ENCODE results near the gene PIM3. TPM values are rescaled to one million over a fixed set of nuclear protein-coding genes. Genes with fewer than 3 reads are reported as not detected.
A peak's percentile ranks its signal among the peaks of the same experiment; 100 is the strongest.

Gene PIM3
- total and polyA plus RNA-seq, 2 of the 8 experiments (the other 6 are each of a cell fraction or from before 2014, with no cell fraction given) = 22.6 to 30.0 TPM

GRCh38 chr22:49961005-49961600 lies 531 bp downstream of the PIM3 start:
- Histone ChIP-seq H3K23ac (ENCODE audit: insufficient read length) (no peak overlapping the region), H3K4ac (replicated peaks; ENCODE audit: insufficient read length, low read depth, low read length) (no peak overlapping the region), H4K5ac (ENCODE audit: insufficient read length, low read depth, low read length) (no peak overlapping the region), H3K9ac (replicated peaks in 1 of 4; ENCODE audit: extremely low read depth in 1 of 4, low read depth in 3 of 4, low read length in 3 of 4) (peak overlapping the region in 3 of 4 experiments; percentile 66 to 83 (median 72); a peak in 5 of 7 replicates), H3K56ac (replicated peaks; ENCODE audit: insufficient read length, low read depth, low read length) (no peak overlapping the region), H3K79me2 (ENCODE audit: control insufficient read depth in 1 of 2, insufficient read depth in 2 of 2, low read length in 2 of 2) (peaks cover 0 to 19% of the 10 kb centered on the region in 2 experiments; a peak in 1 of 4 replicates), H3K27me3 (replicated peaks in 1 of 4; ENCODE audit: control insufficient read depth in 3 of 4, extremely low read depth in 1 of 4, insufficient read depth in 3 of 4, low read length in 3 of 4) (peaks cover 0 to 12% (median 6%) of the 10 kb centered on the region in 4 experiments; a peak in 6 of 7 replicates), H3K23me2 (ENCODE audit: low read depth, low read length) (peaks cover 13% of the 10 kb centered on the region; the same call in 1 of the 2 replicates), H4K91ac (replicated peaks; ENCODE audit: insufficient read length, low read length) (no peak overlapping the region), H3K9me3 (ENCODE audit: insufficient read depth in 2 of 2, low read depth in 1 of 2, low read length in 1 of 2) (no peaks in the 10 kb centered on the region), H3K4me3 (ENCODE audit: extremely low read depth in 1 of 4, insufficient read depth in 2 of 4, low read depth in 3 of 4, low read length in 4 of 4) (peak overlapping the region; percentile 49 to 79 (median 74)), H3K4me2 (ENCODE audit: insufficient read depth in 1 of 2, low read depth in 2 of 2, low read length in 2 of 2) (peak overlapping the region; percentile 51 to 96), H2AK5ac (ENCODE audit: low read depth, low read length) (no peak overlapping the region), H3K18ac (ENCODE audit: extremely low read depth, low read length) (peak overlapping the region; percentile 55), H2BK12ac (ENCODE audit: low read depth, low read length) (no peak overlapping the region), H2BK5ac (ENCODE audit: low read depth, low read length) (no peak overlapping the region), H2BK120ac (replicated peaks; ENCODE audit: low read depth, low read length) (no peak overlapping the region), H2BK20ac (ENCODE audit: low read length) (no peak overlapping the region), H4K8ac (ENCODE audit: extremely low read depth, insufficient read depth, low read length) (peak overlapping the region; percentile 91), H3K4me1 (replicated peaks in 1 of 4; ENCODE audit: control insufficient read depth in 3 of 4, insufficient read depth in 4 of 4, low read length in 3 of 4) (peaks cover 0 to 22% (median 12%) of the 10 kb centered on the region in 4 experiments; a peak in 5 of 7 replicates), H4K20me1 (replicated peaks in 1 of 2; ENCODE audit: control insufficient read depth in 1 of 2, insufficient read depth in 2 of 2, low read length in 2 of 2) (peaks cover 16 to 20% of the 10 kb centered on the region in 2 experiments), H3K36me3 (ENCODE audit: control insufficient read depth in 2 of 4, insufficient read depth in 4 of 4, low read length in 3 of 4) (peaks cover 8 to 18% (median 12%) of the 10 kb centered on the region in 4 experiments; a peak in 6 of 8 replicates), H2BK15ac (ENCODE audit: low read length) (no peak overlapping the region), H2AFZ (ENCODE audit: low read length) (no peak overlapping the region), H3K14ac (ENCODE audit: insufficient read length) (no peak overlapping the region), H3K27ac (ENCODE audit: low read depth, low read length) (peak overlapping the region; percentile 86; the same call in 1 of the 2 replicates), H3K79me1 (ENCODE audit: low read depth, low read length) (0 out of 2 replicates have a peak, but pooled peaks cover 2% of the 10 kb centered on the region)
- no peak for TF ChIP-seq SIX5 (IDR thresholded peaks at IDR 0.05; ENCODE audit: low read depth, low read length)
- TF ChIP-seq KDM4A (IDR thresholded peaks at IDR 0.05; ENCODE audit: low read depth, low read length, severe bottlenecking) = peak; percentile 24
- TF ChIP-seq RNF2 (IDR thresholded peaks at IDR 0.05; ENCODE audit: borderline replicate concordance, low read depth, low read length, missing control alignments, poor library complexity, severe bottlenecking) = peak; percentile 24
- POLR2A ChIA-PET (ENCODE audit: partially characterized antibody) = interaction anchor here (0.9 to 2.6 kb wide), 8 partner anchors 9 to 41 kb away, joined by 3 to 10 read pairs (median 5); no protein-coding TSS in a partner anchor
- CTCF ChIA-PET (ENCODE audit: partially characterized antibody) = no interaction called here
- DNase-seq (ENCODE audit: low read depth in 1 of 2, low spot score in 2 of 2) (peak in 1 of 2 experiments; percentile 71), FAIRE-seq (no peak)
- 2% methylated on average over 36 of the region's 84 CpGs; no CpG with 5 or more reads in 1 of the 2 experiments for WGBS, 2 experiments (ENCODE audit: extremely low coverage in 1 of 2, insufficient coverage in 1 of 2, insufficient read length in 1 of 2, insufficient replicate concordance in 2 of 2, low coverage in 1 of 2, low lambda C conversion rate in 2 of 2, missing lambda C conversion rate in 1 of 2)

All from H1 (cell line).